VCaP (cell line): ENCODE results near the gene TPCN2.

Source experiments
- H3K27ac ChIP-seq: fragments of 450-650 bp; 2 replicates; pipeline ENCODE4 v1.5.1; 2017
- TF ChIP-seq, protein P1 (sequence below): fragments of 450-650 bp; conservative IDR thresholded peaks from 2 replicates; pipeline ENCODE4 v1.5.1; 2017; ENCODE audit warnings: mild to moderate bottlenecking, moderate library complexity

Gene TPCN2

GRCh38 chr11:69002570-69003231 is 46.0 kb upstream of the TPCN2 start:
- TF ChIP-seq, protein P1, sequence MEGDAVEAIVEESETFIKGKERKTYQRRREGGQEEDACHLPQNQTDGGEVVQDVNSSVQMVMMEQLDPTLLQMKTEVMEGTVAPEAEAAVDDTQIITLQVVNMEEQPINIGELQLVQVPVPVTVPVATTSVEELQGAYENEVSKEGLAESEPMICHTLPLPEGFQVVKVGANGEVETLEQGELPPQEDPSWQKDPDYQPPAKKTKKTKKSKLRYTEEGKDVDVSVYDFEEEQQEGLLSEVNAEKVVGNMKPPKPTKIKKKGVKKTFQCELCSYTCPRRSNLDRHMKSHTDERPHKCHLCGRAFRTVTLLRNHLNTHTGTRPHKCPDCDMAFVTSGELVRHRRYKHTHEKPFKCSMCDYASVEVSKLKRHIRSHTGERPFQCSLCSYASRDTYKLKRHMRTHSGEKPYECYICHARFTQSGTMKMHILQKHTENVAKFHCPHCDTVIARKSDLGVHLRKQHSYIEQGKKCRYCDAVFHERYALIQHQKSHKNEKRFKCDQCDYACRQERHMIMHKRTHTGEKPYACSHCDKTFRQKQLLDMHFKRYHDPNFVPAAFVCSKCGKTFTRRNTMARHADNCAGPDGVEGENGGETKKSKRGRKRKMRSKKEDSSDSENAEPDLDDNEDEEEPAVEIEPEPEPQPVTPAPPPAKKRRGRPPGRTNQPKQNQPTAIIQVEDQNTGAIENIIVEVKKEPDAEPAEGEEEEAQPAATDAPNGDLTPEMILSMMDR = no peak

GRCh38 chr11:69003301-69003865 is 45.3 kb upstream of the TPCN2 start:
- TF ChIP-seq, protein P1 = no peak

More at GRCh38 chr11:69002570-69003231, 46.0 kb upstream of the TPCN2 start:
- H3K27ac ChIP-seq = no peak overlapping the region

DNA sequence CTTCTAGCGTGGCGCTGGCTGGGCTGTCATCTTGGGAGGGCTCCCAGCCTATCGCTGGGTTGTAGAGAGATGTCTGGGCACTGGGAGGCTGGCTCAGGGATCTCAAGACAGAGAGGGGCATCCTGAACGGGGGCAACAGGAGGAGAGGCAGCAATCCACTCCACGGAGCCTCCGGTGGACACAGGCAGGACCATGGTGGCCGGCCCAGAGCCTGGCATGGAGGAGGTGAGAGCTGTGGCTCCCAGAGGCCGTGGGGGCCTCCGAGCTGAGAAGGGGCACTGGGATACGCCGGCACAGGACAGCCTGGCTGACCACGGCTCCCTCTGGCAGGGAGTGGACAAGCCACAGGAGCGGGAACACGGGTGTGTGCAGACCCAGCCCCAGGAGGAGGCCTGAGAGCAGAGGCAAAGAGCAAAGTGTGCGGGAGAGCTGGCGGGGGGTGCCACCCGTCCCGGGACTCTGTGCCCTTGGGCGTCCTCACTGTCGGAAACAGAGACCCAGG is 44.8 kb upstream of the TPCN2 start:
- no peak overlapping the region for H3K27ac ChIP-seq
- TF ChIP-seq, protein P1 = no peak

More at GRCh38 chr11:69003301-69003865, 45.3 kb upstream of the TPCN2 start:
- no peak overlapping the region for H3K27ac ChIP-seq

DNA sequence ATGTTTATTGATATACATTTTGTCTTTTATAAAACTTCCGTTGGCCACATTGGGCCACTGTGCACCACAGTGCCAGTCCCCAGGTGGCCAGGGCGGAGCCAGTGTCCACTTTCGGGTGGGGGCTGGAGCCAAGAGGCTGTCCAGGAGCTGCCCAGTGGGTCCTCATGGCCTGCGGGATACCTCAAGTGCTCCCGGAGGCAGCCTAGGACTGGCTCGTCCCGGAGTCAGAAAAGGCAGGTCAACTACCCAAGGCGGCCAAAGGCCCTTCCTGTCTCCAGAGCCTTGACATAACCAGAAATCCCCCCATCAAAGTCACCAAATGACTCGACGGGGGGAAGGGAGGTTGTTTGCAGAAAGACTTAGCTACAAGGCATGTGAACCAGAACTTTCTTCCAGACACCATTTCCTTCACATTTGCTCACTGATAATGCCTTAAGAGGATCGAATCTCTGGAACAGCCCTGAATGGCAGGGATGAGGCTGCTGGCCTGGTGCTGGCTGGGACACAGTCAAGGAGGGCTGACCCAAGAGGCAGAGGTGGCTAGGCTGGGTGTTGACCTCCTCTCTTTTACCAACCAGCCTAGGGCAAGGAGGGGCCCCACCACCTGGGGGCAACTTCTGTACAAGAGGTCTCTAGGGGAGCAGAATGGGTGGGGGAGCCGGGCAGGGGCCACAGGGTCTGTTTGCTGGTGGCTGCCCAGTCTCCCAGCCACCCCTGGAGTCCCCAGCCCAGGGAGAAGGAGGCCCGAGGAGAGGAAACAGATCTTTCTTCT is 44.1 kb upstream of the TPCN2 start:
- no peak overlapping the region for H3K27ac ChIP-seq
- TF ChIP-seq, protein P1 = no peak

DNA sequence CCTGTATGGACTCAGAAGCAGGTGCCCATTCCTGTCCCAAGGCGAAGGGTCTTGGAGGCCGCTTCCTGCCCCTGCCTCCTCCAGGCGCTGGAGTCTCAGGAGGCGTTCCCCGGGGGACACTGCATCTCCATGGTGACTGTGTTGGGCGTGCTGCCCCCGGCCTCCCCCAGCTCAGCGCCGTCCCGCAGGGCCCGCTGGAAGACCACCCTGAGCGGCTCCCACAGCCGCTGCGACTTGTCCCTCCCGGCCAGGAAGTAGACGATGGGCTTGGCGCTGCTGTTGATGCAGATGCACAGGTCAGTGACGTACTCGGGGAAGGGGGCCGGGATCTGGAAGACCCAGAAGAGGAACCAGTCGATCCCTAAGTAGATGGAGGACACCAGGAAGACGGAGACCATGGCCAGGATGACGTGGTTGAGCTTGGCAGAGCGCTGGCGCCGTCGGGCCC is 43.5 kb upstream of the TPCN2 start:
- no peak overlapping the region for H3K27ac ChIP-seq
- TF ChIP-seq, protein P1 = no peak

- H3K27ac ChIP-seq = no peak overlapping the region
- TF ChIP-seq, protein P1 = no peak
Measured at GRCh38 chr11:69005631-69006368, 42.9 kb upstream of the TPCN2 start.

DNA sequence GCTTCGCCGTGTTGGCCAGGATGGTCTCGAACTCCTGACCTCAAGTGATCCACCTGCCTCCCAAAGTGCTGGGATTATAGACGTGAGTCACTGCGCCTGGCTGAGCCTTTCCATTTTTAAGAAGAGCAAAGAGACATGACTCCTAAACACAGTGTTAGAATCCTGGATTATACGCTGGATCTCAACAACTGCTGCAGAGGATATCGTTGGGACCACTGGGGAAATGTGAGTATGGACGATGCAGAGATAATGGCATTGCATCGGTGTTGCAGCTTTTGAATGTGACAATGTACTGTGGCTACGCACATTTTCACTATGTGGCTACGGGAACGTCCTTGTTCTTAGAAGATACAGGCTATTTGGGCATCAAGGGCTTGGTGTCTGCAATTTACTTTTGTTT is 41.9 kb upstream of the TPCN2 start:
- TF ChIP-seq, protein P1 = no peak
- H3K27ac ChIP-seq = no peak overlapping the region
